ENCODE data around the gene DEXI.

Gene DEXI

DNA sequence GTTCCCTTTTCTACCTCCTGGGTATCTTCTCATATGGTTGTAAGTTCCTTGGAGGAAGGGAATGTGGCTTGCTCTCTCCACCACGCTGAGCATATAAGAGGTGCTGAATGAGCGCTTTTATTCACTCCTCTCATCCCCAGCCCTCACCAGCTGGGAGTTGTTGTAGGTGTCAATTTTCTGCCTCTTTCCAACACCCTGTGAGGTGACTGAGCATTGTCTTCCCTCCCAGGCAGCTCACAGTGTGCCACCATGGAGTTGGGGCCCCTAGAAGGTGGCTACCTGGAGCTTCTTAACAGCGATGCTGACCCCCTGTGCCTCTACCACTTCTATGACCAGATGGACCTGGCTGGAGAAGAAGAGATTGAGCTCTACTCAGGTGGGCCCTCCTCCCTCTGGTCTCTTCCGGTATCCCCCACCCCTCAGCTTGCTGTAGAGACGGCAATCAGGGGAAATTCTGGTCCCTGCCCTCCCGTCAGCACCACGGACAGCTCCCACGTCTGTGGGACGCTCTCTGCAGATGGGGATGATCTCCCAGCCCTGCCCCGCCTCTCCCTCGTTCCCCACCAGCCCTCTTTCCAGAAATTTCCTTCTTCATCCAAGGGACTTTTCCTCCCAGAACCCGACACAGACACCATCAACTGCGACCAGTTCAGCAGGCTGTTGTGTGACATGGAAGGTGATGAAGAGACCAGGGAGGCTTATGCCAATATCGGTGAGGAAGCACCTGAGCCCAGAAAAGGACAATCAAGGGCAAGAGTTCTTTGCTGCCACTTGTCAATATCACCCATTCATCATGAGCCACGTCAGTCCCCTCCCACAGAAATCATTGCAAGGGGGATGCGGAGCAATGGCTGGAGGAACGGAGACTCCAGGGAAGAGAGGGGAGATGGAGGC is 47.0 kb downstream of the DEXI start:
- no peak for DNase-seq (ENCODE audit: low read depth, low spot score)

DNA sequence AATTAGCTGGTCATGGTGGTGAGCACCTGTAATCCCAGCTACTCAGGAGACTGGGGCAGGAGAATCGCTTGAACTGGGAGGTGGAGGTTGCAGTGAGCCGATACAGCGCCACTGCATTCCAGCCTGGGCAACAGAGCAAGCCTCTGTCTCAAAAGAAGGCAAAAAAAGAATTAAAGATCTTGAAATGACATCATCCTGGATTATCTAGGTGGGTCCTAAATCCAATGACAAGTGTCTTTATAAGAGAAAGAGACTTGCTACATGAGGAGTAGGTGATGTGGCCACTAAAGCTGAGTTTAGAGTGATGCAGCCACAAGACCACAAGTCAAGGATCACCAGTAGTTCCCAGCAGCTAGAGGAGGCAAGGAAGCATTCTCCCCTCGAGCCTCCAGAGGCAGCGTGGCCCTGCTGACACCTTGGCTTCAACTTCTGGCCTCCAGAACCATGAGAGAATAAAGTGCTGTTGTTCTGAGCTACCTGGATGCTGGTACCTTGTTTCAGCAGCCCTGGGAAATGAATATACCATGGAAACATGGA is 49.4 kb downstream of the DEXI start:
- DNase-seq (ENCODE audit: low read depth, low spot score) = no peak

DNA sequence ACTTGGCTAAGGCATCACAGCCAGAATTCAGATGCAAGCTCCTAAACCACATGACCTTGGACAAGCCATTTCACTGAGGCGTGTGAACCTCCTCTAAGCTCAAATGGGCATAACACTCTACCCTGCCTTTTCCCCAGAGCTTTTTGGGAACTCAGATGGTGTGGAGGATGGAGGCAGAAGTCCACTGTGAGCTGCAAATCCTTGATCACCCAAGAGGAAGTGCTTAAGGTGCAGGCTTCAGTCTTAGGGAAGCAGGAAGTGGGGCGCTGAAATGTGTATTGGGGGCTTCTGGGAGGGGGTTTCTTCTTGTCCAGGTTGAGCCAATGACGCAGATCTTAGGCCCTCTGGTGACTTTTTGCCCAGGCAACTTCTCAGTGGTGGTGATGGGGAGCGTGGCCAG is 52.4 kb downstream of the DEXI start:
- no peak for DNase-seq (ENCODE audit: low read depth, low spot score)

DNA sequence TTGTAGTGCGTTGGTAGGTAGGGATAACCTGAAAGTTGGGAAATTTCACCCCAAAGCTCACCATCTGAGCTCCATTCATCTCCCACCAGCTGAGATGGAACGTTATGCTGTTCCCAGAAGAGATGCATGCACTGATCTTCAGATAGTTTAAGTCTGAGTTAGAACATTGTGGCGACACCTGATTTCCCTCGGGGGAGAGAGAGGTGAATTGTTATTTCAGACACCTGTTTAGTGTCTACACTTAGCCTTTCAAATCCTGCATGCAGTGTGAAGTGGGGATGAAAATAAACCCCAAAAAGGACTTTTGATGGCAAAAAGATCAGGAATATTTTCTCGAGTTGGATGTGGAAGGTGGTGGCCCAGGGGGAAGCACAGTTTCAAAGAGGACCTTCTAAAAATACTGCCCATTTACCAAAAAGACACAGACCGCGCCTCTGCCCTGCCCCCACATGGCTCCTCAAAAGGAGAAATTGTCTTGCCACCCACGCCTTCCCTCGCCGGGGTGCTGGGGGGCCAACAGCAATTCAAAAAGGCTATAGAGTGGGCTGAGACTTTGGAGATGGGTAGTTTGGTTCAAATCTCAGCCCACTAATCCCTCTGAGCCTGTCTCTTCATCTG is 53.8 kb downstream of the DEXI start:
- DNase-seq (ENCODE audit: low read depth, low spot score) = no peak

DNA sequence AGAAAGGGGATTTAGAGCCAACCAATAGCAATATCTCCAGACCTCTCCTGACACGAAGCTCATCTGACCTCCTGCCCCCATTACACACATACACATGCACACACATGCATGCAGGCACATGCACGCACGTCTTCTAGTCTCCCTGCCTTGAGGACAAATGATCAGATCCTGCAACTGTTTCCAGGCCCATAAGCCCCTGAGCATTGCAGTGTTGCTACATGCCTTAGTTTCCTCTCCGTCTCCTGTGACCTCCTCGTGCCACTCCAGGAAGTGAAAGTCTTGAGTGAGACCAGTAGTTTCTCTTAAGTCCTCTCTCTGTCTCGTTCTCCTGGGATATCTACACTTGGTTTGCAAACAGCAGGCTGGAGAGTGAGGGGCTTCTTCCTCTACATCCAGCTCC is 57.0 kb downstream of the DEXI start:
- no peak for DNase-seq (ENCODE audit: low read depth, low spot score)

DNA sequence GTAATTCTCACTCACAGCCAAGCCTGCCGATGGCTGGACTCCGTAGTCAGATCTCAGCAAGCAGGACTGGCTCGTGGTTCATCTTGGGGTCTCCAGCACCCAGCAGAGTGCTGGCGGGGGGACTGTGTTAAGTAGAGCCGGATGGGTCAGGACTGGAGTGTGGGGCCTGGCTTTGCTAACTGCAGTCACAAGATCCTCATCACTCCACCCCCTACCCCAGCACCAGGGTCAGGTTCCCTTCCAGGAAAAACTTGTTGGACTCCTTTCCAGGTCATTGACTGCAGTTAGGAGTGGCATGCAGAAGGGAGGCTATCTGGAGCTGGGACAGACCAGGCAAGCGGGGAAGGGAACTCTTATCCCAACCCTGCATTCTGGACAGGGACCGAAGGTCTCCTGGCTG is 59.3 kb downstream of the DEXI start:
- no peak for DNase-seq (ENCODE audit: low read depth, low spot score)

DNA sequence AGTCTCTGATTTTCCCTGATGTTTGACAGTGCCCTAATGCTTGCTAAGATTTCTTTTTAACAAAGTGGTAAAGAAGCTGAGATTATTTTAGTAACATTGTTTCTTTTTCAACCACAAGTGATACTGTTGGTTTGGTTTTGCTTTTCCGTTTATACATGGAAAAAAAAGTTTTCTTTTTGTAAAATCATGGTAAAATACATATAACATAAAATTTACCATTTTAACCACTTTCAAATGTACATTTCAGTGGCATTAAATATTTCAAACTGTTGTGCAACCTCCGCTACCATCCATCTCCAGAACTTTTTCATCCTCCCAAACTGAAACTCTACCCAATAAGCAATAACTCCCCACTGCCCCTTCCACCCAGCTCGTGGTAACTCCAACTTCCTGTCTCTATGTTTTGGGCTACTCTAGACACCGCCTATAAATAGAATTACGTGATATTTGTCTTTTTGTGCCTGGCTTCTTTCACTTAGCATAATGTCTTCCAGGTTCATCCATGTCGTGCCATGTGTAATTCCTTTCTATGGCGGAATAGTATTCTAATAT is 60.7 kb downstream of the DEXI start:
- DNase-seq (ENCODE audit: low read depth, low spot score) = no peak

DNA sequence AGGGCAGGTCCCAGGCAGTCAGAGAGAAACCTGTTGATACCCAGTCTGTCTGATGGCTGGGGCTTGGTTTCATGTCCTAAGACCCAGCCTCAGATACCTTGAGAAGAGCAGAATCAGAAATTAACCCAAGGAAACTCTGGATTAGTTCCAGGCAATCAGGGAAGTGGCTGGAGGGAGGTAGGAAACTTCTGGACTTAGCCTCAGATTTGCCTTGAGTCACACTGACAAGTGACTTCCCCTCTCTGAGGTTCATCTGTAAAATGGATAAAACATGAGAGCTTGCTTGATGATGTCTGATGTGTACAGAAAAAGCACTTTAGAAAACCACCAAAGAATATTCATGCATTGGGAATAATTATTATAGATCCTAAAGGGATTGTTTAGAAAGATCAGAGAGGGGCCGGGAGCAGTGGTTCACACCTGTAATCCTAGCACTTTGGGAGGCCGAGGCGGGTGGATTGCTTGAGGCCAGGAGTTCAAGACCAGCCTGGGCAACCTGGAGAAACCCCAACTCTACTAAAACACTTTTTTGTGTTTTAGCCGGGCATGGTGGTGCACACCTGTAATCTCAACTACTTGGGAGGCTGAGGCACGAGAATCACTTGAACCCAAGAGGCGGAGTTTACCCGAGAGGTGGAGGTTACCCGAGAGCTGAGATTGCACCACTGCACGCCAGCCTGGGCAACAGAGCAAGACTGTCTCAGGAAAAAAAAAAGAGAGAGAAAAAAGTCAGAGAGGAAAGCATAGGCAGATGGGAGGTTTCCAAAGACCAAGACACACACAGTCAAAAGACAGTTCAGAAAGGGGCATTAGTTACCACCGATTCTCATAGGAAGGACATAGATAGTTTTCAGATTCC is 61.4 kb downstream of the DEXI start:
- no peak for DNase-seq (ENCODE audit: low read depth, low spot score)

DNA sequence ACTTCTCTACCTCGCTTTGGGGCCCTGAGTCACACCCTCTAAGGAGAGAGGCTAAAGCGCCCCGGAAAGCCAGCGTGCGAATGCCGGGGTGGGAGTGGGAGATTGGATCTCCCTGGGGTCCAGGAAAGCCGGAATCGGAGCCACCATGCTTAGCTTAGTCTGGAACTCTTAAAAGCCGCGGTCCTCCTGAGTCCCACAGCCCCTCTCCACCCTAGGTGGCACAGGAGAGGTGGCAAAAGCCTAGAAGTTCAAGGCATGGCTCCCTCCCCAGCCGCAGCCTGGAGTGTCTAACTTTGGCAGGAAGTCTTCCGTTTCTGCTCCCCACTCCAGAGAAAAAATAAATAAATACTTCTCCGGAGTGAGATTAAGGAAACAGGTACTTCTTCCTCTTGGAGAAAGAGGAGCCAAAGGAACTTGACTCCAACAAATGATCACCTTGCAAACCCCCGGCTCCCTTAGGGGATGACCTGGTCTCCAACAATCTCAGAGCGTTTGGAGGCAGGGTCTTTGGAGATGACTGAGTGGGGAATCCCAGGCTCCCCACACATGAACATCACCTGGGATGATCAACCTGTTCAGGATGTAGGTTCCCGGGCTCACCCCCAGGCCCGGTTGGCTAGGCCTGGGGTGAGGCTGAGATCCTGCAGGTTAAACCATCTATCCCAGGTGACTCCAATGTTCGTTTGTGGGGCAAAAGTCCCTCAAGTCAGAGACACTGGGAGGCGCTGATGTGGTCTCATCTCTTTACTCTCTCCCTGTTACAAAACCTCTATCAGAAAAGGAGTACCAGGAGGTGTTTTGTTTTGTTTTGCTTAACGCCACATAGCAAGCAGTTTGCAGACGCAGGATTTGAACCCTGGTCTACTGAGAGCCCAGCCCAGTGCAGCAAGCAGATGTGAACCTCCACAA is 62.3 kb downstream of the DEXI start:
- no peak for DNase-seq (ENCODE audit: low read depth, low spot score)

Measured in smooth muscle cell of the brain vasculature (primary cell).